ENCODE results near the gene DCST2.

Gene DCST2

DNA sequence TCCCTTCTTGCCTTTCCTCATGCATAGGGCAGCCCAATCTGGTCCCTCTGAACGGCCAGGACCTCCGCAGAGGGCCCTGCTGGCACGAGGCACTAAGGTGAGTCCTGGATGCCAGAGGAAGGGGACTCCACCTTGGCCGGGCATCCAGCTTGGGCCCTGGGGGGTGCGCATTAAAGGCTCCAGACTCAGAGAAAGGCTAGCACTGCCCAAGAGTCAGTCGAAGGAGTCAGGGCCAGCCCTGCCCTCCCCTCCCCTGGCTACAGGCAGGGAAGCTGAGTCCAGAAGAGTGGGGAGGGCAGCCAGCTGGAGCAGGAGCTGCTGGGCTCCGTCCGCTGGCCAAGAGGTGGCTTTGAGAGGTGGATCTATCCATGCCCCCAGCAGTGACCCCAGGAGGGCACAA, 27.2 kb upstream of the DCST2 start:
- peaks cover 1% of the 10 kb centered on the region for H3K36me3 Mint-ChIP-seq

DNA sequence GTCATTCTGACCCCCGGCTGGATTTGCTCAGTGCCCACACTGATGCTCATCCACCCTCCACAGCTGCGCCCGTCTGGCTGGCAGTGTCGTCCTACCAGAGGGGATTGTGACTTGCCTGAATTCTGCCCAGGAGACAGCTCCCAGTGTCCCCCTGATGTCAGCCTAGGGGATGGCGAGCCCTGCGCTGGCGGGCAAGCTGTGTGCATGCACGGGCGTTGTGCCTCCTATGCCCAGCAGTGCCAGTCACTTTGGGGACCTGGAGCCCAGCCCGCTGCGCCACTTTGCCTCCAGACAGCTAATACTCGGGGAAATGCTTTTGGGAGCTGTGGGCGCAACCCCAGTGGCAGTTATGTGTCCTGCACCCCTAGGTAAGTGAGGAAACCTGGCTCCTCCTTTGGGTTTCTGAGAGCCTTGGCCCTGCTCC, 24.2 kb upstream of the DCST2 start:
- H3K4me1 Mint-ChIP-seq = peaks cover 19% of the 10 kb centered on the region
- H3K27me3 Mint-ChIP-seq = no peaks in the 10 kb centered on the region
- H3K9me3 Mint-ChIP-seq = no peaks in the 10 kb centered on the region
- H3K4me3 Mint-ChIP-seq = no peak overlapping the region
- peaks cover 1% of the 10 kb centered on the region for H3K36me3 Mint-ChIP-seq
- no peak overlapping the region for H3K27ac Mint-ChIP-seq

More for the DNA sequence above, 27.2 kb upstream of the DCST2 start:
- no peak overlapping the region for H3K27ac Mint-ChIP-seq
- no peak overlapping the region for H3K4me3 Mint-ChIP-seq
- peaks cover 33% of the 10 kb centered on the region for H3K4me1 Mint-ChIP-seq
- no peaks in the 10 kb centered on the region for H3K9me3 Mint-ChIP-seq
- H3K27me3 Mint-ChIP-seq = no peaks in the 10 kb centered on the region

DNA sequence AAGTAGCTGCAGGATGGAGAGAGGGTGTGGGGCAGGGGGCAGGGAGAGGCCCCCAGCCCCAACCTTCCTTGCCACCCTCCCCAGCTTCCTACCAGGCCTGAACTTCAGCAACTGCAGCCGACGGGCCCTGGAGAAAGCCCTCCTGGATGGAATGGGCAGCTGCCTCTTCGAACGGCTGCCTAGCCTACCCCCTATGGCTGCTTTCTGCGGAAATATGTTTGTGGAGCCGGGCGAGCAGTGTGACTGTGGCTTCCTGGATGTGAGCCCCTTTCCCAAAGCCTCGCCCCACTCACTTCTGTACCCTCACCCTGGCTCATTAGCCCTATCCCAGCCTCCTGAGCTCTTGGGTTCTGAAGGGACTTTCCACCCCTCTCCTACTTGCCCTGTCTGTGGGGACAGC, 23.5 kb upstream of the DCST2 start:
- Mint-ChIP-seq H3K4me1 (peaks cover 20% of the 10 kb centered on the region), H3K9me3 (no peaks in the 10 kb centered on the region), H3K4me3 (no peak overlapping the region), H3K36me3 (peaks cover 1% of the 10 kb centered on the region), H3K27ac (no peak overlapping the region), H3K27me3 (no peaks in the 10 kb centered on the region)

DNA sequence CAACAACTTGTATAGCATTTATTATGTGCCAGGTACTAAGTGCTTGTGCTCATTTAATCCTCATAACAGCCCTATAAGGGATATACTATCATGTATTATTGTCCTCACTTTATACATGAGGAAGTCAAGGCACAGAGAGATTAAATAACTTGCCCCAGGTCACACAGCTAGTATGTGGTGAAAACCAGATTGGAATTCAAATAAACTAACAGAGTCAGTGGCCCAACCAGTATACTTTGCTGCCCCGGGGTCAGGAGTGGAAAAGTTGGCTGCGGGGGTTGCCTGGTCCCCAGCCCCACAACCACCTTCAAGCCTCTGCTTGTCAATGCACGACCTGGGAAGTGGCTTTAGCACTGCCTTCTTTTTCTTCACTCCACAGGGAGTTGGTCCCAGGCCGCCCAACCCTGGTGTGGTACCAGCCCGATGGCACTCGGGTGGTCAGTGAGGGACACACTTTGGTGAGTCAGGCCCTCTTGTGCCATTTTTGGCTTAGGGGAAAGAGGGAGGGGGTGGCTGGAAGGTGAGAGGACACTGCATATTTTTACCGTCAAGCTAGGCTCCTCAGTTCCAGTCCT, 20.0 kb upstream of the DCST2 start:
- peaks cover 24% of the 10 kb centered on the region for H3K4me1 Mint-ChIP-seq
- no peak overlapping the region for H3K27ac Mint-ChIP-seq
- H3K4me3 Mint-ChIP-seq = peak overlapping the region; percentile 23
- H3K27me3 Mint-ChIP-seq = no peaks in the 10 kb centered on the region
- peaks cover 1% of the 10 kb centered on the region for H3K36me3 Mint-ChIP-seq
- H3K9me3 Mint-ChIP-seq = no peaks in the 10 kb centered on the region

DNA sequence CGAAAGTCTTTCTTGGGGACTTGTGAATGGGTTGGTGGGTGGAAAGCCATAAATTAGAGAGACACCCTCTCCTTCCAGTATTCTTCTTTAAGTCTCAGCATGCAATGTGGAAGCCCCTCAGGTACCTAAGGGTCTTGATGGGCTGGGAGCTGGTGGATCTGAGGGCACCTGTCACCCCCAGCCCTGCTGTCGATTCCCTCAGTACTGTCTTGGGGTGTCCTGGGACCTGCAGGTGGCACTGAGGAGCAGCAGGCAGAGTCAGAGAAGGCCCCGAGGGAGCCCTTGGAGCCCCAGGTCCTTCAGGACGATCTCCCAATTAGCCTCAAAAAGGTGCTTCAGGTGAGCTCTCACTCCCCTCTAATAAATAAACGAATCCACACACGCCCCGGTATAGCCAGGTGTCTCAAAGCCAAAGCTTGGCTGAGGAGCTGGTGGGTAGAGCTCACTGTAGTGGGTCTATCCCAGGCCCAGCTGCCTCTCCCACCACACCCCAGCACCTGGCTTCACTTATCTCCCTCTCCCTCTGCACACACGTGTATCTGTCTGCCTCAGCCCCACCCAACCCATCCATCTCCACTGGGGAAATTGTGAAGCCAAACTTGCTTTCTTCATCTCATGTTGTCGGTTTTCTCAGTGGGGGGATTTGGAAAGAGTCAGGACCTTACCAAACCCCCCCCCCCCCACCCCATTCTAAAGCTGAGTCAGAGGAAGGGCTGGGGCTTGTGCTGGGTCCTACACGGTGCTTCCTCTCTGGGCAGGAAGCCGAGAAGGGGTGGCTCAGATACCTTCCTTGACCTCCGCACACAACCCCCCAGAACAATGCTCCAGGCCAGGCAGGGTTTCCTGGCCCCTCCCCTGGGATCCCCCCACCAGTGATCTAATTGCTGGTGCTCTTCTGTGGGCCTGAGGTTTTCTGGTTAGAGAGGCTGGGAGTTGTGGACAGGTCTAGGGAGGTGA, 19.1 kb upstream of the DCST2 start:
- H3K27ac Mint-ChIP-seq = no peak overlapping the region
- peaks cover 24% of the 10 kb centered on the region for H3K4me1 Mint-ChIP-seq
- H3K36me3 Mint-ChIP-seq = peaks cover 1% of the 10 kb centered on the region
- H3K27me3 Mint-ChIP-seq = no peaks in the 10 kb centered on the region
- H3K4me3 Mint-ChIP-seq = peak overlapping the region; percentile 87
- no peaks in the 10 kb centered on the region for H3K9me3 Mint-ChIP-seq

DNA sequence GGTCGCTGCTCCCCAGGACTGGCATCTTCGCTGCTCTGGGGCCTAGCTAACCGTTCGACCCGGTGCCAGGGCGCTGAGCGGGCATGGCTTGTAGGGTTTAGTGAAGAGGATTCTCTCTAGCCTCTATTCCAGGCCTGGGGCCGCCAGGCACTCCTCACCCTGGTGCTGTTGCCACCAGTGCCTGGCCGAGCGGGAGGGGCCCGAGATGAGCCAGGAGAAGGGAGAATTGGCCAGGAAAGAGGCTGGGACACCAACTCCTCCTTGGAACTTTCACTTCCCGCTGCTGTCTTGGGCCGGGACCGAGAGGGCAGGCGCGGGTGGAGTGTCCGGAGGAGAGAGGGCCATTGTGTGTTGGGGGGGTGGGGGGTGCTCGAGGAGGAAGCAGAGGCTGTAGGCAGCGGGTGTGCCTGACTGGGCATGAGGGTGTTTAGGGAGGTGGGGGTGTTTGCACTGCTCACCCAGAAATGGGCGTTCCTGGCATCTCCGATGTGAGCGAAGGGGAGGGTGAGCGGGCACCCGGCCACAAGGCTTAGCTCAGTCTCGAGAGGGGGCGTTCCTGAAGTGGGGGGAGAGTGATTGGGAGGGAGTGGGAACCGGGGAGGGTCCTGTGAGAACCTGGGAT, 18.3 kb upstream of the DCST2 start:
- Mint-ChIP-seq H3K4me1 (peaks cover 24% of the 10 kb centered on the region), H3K27me3 (no peaks in the 10 kb centered on the region), H3K4me3 (peak overlapping the region; percentile 87), H3K9me3 (no peaks in the 10 kb centered on the region), H3K27ac (no peak overlapping the region), H3K36me3 (no peaks in the 10 kb centered on the region)

DNA sequence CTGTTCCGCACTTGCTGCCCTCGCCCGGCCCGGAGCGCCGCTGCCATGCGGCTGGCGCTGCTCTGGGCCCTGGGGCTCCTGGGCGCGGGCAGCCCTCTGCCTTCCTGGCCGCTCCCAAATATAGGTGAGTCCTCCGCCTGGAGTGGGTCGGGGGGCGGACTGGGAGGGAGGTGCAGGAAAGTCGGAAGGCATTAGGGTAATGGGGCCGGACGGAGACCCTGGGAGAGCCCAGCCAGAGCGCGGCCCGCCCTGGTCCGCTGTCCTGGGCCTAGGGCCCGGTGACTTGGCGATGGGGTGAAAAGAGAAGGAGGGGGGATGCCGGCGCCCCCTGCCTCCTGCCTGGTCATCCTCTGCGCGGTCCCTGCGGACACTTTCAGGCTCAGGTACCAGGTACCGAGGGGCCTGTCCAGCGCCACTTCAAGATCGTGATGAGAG, 17.8 kb upstream of the DCST2 start:
- peak overlapping the region; percentile 87 for H3K4me3 Mint-ChIP-seq
- H3K4me1 Mint-ChIP-seq = peaks cover 24% of the 10 kb centered on the region
- H3K36me3 Mint-ChIP-seq = no peaks in the 10 kb centered on the region
- no peaks in the 10 kb centered on the region for H3K9me3 Mint-ChIP-seq
- no peak overlapping the region for H3K27ac Mint-ChIP-seq
- no peaks in the 10 kb centered on the region for H3K27me3 Mint-ChIP-seq

DNA sequence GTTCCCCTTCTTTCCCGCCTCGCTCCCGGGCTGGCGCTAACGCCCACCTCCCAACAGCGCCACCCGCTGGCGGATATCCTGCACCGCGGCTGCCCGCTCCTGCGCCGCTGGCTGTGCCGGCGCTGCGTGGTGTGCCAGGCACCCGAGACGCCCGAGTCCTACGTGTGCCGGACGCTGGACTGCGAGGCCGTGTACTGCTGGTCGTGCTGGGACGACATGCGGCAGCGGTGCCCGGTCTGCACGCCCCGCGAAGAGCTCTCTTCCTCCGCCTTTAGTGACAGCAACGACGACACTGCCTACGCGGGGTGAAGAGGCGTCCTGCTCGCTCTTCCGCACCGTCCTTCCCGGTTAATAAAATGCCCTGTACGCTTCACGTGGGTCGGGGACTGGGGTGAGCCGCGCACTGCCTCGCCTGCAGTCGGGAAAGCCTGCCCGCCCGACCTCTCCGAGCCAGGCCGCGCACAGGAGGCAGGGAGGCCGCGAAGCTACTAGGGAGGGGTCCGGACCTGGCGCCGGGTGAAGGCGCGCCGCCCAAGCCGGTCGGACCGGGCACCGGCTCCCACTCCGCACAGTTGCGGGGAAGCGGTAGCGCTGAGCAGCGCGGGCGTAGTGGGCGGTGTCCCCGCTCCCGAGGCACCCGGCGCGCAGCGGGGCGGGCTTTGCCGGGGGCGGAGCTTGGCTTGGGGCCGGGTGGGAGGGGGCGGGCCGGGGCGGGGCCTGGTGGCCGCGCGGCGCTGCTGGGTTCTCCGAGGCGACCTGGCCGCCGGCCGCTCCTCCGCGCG, 17.2 kb upstream of the DCST2 start, which contains the start of gene ADAM15:
Gene ADAM15 (plus strand): TSS at position 757 of the 782 bp plus-strand sequence. CDS start 71 bp downstream, outside the sequence.
- Mint-ChIP-seq H3K4me3 (peak within 1 kb of the TSS; percentile 87), H3K27ac (peak within 1 kb of the TSS; percentile 84), H3K27me3 (no peaks in the 10 kb centered on the region), H3K9me3 (no peaks in the 10 kb centered on the region), H3K36me3 (no peaks in the 10 kb centered on the region), H3K4me1 (peaks cover 24% of the 10 kb centered on the region)

DNA sequence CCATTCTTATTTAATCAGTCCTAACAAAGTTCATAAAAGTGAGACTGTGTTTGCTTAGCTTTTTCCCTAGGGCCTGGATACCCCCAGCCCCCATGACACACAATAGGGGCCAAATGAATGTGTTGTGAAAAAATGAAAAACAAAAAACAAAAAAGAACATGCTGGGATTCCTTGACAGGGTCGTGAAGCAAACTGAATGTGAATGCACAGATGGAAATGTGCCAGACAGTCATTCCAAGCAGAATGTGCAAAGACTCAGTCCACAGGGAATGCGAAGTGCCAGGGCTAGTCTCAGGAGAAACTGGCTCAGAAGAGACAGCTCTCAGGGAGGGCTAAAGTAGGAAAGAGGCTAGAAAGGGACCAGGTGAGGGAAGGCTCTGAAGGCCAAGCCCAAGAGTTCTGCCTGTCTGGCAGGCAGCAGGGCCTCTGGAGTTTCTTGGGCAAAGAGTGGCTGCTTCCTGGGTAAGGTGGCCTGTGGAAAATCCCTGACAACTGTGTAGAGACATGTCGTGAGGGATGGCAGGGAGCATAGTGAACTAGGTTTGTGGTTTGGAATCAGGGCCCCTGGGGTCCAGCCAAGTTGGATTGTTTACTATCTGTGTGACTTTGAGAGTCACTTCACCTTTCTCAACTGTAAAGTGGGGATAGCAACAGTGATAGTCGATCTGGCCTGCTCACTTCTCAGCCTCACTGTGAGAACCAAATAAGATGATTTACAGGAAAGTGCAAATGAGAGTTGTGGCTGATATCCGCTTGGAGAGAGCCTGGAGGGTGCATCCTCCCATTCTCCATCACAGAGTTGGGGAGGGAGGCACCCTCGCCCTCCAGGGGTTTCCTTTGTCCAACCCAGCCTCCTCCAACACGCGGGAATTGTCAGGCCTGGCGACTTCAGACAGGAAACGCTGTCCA, 16.3 kb upstream of the DCST2 start:
- H3K4me3 Mint-ChIP-seq = peak overlapping the region; percentile 86
- H3K27me3 Mint-ChIP-seq = no peaks in the 10 kb centered on the region
- H3K36me3 Mint-ChIP-seq = no peaks in the 10 kb centered on the region
- H3K9me3 Mint-ChIP-seq = no peaks in the 10 kb centered on the region
- H3K27ac Mint-ChIP-seq = peak overlapping the region; percentile 46
- peaks cover 27% of the 10 kb centered on the region for H3K4me1 Mint-ChIP-seq

DNA sequence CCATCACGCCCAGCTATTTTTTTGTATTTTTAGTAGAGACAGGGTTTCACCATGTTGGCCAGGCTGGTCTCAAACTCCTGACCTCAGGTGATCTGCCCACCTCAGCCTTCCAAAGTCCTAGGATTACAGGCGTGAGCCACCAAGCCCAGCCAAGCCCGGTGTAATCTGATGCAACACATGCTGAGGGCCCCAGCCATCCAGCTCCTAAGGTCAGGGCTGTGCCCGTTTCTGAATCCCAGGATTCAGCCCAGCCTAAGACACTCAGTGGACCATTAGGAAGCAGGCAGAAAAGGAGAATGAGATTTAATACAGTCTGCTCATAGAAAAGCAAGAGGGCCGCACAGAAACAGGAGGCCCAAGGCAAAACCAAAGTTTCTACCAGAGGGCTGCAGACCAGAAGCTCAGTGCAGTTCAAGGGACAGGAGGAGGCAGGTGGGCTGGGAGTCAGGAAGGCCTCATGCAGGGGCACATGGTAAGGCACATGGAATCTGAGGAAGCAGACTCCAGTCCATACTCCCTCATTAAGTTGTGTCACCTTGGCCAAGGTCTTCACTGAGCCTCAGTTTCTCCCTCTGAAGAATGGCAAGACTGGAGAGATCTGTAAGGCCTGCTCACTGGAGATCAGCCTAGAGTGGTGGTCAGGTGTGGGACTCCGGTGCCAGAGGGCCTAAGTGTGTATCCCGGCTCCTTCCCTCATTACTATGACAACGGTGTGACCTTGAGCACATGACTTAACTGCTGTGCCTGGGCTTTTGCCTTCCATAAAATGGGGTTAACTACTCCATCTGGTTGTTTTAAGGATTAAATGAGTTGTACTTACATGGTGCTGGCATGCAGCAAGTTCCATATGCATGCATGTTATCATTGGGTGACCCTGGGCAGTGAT, 15.1 kb upstream of the DCST2 start:
- no peaks in the 10 kb centered on the region for H3K36me3 Mint-ChIP-seq
- H3K27ac Mint-ChIP-seq = no peak overlapping the region
- no peaks in the 10 kb centered on the region for H3K9me3 Mint-ChIP-seq
- H3K4me3 Mint-ChIP-seq = no peak overlapping the region
- H3K4me1 Mint-ChIP-seq = peaks cover 29% of the 10 kb centered on the region
- no peaks in the 10 kb centered on the region for H3K27me3 Mint-ChIP-seq

DNA sequence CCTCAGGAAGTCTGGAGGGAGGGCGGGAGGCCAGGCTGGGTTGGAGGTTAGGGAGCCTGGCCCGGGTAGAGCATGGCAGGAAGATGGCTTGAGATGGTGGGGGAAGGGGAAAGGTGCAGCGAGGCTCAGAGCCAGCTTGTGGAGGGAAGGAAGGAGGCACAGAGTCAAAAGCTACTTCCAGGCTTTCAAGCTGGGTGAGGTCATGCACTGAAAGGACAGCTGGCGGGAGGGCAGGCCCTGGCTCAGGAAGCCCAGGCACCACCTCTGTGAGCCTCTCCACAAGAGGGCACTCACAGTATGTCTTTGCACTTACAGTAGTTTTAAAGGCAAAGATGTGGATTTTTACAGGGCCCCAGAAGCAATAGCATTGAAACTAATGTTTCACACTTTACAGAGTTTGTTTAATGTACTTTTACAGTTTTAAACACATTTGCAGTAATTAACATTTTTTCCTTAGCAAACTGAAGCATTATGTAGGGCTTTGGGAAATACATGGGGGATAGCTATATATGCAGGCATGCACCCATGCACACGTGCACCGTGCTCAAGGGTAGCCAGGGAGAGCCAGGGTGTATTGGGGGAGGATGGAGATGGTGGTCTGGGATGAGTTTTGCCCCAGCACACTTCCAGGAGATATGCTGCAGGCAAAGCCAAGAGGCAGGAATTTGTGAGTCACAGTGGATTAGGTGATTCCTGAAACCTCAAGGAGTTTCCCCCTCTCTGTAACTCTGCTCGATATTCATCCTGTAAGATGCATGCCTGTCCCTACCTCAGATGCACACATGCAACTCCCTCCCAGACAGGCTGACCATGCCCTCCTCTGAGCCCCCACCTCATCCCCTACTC, 11.5 kb upstream of the DCST2 start:
- no peaks in the 10 kb centered on the region for H3K27me3 Mint-ChIP-seq
- no peak overlapping the region for H3K4me3 Mint-ChIP-seq
- no peaks in the 10 kb centered on the region for H3K9me3 Mint-ChIP-seq
- H3K36me3 Mint-ChIP-seq = no peaks in the 10 kb centered on the region
- no peak overlapping the region for H3K27ac Mint-ChIP-seq
- H3K4me1 Mint-ChIP-seq = peaks cover 11% of the 10 kb centered on the region

DNA sequence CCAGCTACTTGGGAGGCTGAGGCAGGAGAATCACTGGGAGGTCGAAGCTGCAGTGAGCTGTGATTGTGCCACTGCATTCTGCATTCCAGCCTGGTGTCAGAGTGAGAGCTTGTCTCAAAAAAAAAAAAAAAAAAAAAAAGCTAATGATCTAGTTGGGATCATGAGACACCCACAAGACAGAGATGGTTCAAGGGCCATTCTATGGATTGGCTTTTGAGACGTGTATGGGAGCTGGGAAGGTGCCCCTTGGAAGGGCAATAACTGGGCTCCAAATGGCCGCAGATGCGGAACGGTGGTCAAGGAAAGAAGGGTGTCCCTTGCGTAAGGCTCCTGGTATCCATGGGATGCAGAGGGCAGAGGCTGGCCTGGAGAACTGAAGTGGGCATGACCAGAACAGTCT, 10.8 kb upstream of the DCST2 start:
- H3K4me1 Mint-ChIP-seq = peaks cover 5% of the 10 kb centered on the region
- no peaks in the 10 kb centered on the region for H3K9me3 Mint-ChIP-seq
- no peak overlapping the region for H3K27ac Mint-ChIP-seq
- no peak overlapping the region for H3K4me3 Mint-ChIP-seq
- no peaks in the 10 kb centered on the region for H3K27me3 Mint-ChIP-seq
- H3K36me3 Mint-ChIP-seq = no peaks in the 10 kb centered on the region

DNA sequence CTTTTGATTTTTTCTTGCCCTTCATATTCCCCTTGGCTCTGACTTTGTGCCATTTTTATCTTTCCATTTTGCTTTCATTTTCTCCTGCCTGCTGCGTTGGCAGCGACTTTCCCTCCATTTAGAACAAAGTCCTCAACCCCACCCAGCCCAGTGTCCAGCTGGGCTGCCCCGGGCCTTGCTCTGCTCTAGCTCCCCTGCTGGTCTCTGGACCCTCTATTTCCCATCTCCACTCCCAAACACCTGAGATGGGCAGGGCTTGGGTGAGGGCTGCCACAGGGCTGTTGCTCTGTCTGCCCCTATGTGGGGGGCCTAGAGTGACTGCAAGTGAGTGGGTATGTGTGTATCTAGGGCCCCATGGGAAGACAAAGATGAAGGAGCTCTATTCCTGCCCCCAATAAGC, 10.2 kb upstream of the DCST2 start:
- Mint-ChIP-seq H3K27ac (peak overlapping the region; percentile 8), H3K27me3 (no peaks in the 10 kb centered on the region), H3K36me3 (no peaks in the 10 kb centered on the region), H3K4me1 (peaks cover 5% of the 10 kb centered on the region), H3K9me3 (no peaks in the 10 kb centered on the region), H3K4me3 (no peak overlapping the region)
